ENCODE data around the gene ELP4.

Gene ELP4

DNA sequence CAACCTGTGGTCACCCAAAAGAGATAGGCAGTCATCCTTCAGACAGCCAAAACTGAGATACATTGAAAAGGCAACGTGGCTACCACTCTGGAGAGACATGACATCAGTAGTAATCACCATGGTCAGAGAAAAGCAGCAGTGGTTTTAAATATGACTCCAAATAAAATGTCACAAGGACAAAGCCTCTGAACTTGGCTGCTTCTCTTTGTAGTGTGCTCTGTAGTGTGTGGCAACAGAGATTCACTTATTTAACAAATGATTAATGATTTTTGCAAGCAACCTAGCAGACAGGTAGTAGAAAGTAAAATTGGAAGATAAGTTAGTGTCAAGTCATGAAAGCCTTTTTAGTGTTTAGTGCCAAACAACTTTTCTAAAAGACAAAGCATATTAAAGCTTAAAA, 238.0 kb downstream of the ELP4 start:
- Histone ChIP-seq H3K4me3 (no peak overlapping the region), H3K27ac (no peak overlapping the region)
- TF ChIP-seq CTCF (IDR thresholded peaks at IDR 0.05) = no peak
- no peak for DNase-seq (ENCODE audit: low spot score)

DNA sequence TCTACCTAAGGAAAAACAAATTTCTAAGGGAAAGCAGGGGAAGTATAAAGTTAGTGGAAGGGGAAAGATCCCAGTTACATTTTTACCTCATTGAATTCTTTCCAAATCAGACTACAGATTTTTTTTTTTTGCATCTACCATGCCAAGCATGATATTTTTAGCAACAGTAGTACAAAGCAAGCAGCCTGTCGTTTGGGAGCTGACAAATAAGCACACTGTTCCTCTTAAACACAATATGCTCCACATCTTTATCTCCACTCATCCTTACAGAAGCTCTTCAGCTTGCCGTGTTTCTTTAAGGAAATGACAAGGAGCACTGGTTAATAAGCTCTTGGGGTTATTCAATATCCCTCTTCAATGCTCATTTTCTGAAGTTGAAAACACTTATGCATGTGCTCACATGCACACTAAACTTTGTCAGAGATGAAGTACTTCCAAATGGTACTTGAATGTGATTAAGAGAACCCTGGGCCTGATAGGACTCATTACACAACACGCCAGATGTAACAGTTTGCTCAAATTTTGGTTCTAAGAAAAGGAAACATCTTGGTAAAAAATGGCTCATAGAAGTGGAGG, 247.8 kb downstream of the ELP4 start:
- no peak for TF ChIP-seq CTCF (IDR thresholded peaks at IDR 0.05)
- H3K4me3 ChIP-seq = no peak overlapping the region
- H3K27ac ChIP-seq = no peak overlapping the region
- no peak for DNase-seq (ENCODE audit: low spot score)

- H3K4me3 ChIP-seq = no peak overlapping the region
- TF ChIP-seq CTCF (IDR thresholded peaks at IDR 0.05) = no peak
- no peak for DNase-seq (ENCODE audit: low spot score)
- no peak overlapping the region for H3K27ac ChIP-seq
Observed at GRCh38 chr11:31761636-31762035, 252.1 kb downstream of the ELP4 start.

- no peak for TF ChIP-seq CTCF (IDR thresholded peaks at IDR 0.05)
- no peak for DNase-seq (ENCODE audit: low spot score)
- Histone ChIP-seq H3K27ac (no peak overlapping the region), H3K4me3 (no peak overlapping the region)
Observed at GRCh38 chr11:31763296-31763695, 253.7 kb downstream of the ELP4 start.

GRCh38 chr11:31764261-31764660, 254.7 kb downstream of the ELP4 start:
- H3K4me3 ChIP-seq = no peak overlapping the region
- no peak for TF ChIP-seq CTCF (IDR thresholded peaks at IDR 0.05)
- no peak for DNase-seq (ENCODE audit: low spot score)
- no peak overlapping the region for H3K27ac ChIP-seq

- H3K27ac ChIP-seq = no peak overlapping the region
- no peak for DNase-seq (ENCODE audit: low spot score)
- no peak overlapping the region for H3K4me3 ChIP-seq
- TF ChIP-seq CTCF (IDR thresholded peaks at IDR 0.05) = no peak
Observed at GRCh38 chr11:31764766-31765165, 255.2 kb downstream of the ELP4 start.

DNA sequence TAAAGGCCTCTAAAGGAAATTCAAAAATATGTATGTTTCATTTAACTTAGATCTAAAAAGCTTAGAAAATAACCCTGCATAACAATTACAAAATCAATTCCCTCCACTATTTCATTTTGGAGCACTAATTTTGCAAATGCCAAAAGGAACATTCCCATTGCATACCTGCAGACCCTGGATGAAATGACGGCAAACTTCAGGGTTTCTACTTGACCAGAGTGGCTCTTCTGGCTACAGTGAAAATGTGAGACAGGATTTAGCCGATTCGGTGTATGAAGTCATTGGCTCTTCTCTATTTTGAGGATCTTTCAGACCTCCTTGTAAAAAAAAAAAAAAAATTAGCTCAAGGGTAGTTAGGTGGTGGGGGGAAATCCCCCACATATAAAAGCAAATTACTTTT, 257.5 kb downstream of the ELP4 start:
- Histone ChIP-seq H3K4me3 (no peak overlapping the region), H3K27ac (no peak overlapping the region)
- no peak for DNase-seq (ENCODE audit: low spot score)
- TF ChIP-seq CTCF (IDR thresholded peaks at IDR 0.05) = no peak

All from coronary artery (tissue), 2 donors.